ENCODE measurements around the gene MED4.

The MED4 gene

DNA sequence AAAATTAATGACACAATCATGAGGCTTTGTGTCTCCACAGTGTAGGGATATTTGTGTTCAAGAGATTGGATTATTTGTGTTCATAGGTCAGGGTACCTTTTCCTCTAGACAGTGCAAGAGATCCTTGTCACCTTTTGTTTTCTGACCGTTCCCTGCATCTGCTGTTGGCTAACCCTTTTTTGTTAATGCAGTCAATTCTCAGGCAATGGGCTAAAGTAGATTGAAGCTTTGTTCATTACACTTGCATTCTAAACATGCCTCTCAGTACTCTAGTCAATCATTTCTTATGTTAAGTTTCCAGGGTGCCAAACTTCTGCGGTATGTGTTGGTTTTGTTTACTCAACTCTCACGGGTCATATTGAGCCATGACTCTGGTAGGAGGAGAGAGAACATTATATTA, 1.8 kb upstream of the MED4 start:
- DNase-seq (ENCODE audit: low spot score) = no peak
- TF ChIP-seq CTCF (IDR thresholded peaks at IDR 0.05; ENCODE audit: extremely low read depth, missing control alignments) = no peak

DNA sequence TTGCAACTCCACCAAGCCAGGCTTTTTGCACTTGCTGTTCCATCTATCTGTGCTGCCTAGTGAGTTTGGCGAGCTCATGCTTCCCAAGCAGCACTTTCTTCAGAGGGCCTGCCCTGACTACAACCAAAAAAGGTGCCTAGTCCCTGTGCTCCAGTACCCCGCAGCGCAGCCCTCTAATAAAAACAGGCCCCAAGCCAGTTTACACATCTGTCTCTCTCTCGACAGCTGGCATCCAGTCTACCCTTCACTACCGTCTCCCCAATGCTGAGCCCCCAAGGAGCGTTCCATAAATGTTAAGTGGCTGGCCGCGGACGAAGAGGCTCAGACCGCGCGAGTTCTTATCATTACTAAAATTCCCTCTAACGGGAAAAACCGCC, 512 bp downstream of the MED4 start:
- DNase-seq (ENCODE audit: low spot score) = peak; percentile 22

DNA sequence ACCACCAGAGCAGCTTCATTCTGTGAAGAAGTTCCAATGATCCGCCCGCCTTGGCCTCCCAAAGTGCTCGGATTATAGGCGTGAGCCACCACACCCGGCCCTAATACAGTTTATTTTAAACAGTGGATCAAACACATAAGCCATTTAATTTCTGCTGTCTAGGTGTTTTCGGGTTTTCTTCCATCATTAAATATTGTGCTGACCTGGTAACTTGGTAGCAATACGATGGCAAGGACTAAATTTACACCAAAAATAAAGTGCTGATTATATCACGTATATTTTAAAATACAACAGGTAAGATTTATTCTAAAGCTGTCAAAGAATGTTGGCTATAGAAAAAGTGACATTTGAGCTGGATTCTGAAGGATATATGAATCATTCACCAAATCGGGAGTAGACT, 1.3 kb downstream of the MED4 start:
- DNase-seq (ENCODE audit: low spot score) = no peak
- no peak for TF ChIP-seq CTCF (IDR thresholded peaks at IDR 0.05; ENCODE audit: extremely low read depth, missing control alignments)

More for the DNA sequence above, 512 bp downstream of the MED4 start:
- no peak for TF ChIP-seq CTCF (IDR thresholded peaks at IDR 0.05; ENCODE audit: extremely low read depth, missing control alignments)

- no peak for TF ChIP-seq CTCF (IDR thresholded peaks at IDR 0.05; ENCODE audit: extremely low read depth, missing control alignments)
These were observed 8.6 kb downstream of the MED4 start for GRCh38 chr13:48086272-48086671.

GRCh38 chr13:48081739-48082138, 13.2 kb downstream of the MED4 start:
- no peak for TF ChIP-seq CTCF (IDR thresholded peaks at IDR 0.05; ENCODE audit: extremely low read depth, missing control alignments)

More at GRCh38 chr13:48086272-48086671, 8.6 kb downstream of the MED4 start:
- DNase-seq (ENCODE audit: low spot score) = no peak

GRCh38 chr13:48078251-48078656, 16.6 kb downstream of the MED4 start:
- TF ChIP-seq CTCF (IDR thresholded peaks at IDR 0.05; ENCODE audit: extremely low read depth, missing control alignments) = no peak
- DNase-seq (ENCODE audit: low spot score) = peak; percentile 44

More at GRCh38 chr13:48081739-48082138, 13.2 kb downstream of the MED4 start:
- no peak for DNase-seq (ENCODE audit: low spot score)

GRCh38 chr13:48074006-48074405, 20.9 kb downstream of the MED4 start:
- no peak for DNase-seq (ENCODE audit: low spot score)
- TF ChIP-seq CTCF (IDR thresholded peaks at IDR 0.05; ENCODE audit: extremely low read depth, missing control alignments) = no peak
